DND-41 (cell line): Measurements from ENCODE around the gene SOS2.

ENCODE experiments used
- ATAC-seq: fragments of 200-7000 bp; cut with Tn5 transposase; 3 replicates; pipeline ENCODE4 v1.9.1; 2021; ENCODE audit warnings: low read depth; ENCODE audit not compliant: insufficient read depth
- DNase-seq: peaks from one replicate; pipeline ENCODE4 v3.0.0-alpha.2; 2020
- H2AFZ ChIP-seq: 2 replicates; pipeline ENCODE4 v1.6.0; 2012; ENCODE audit warnings: low read depth, low read length
- H3K27ac ChIP-seq: 2 replicates; pipeline ENCODE4 v1.5.1; 2012; ENCODE audit warnings: low read length, inconsistent platforms
- H3K27me3 ChIP-seq: fragments of 200-600 bp; sonication (generic); 2 replicates; pipeline ENCODE4 v1.6.0; 2012; ENCODE audit warnings: low read length, mild to moderate bottlenecking, inconsistent platforms; ENCODE audit not compliant: insufficient read depth, poor library complexity
- H3K36me3 ChIP-seq: 2 replicates; pipeline ENCODE4 v1.5.1; 2012; ENCODE audit warnings: low read length, inconsistent platforms; ENCODE audit not compliant: insufficient read depth
- H3K4me1 ChIP-seq: 2 replicates; pipeline ENCODE4 v1.5.1; 2012; ENCODE audit warnings: mild to moderate bottlenecking, low read length; ENCODE audit not compliant: insufficient read depth
- H3K4me2 ChIP-seq: 2 replicates; pipeline ENCODE4 v1.6.0; 2012; ENCODE audit warnings: mild to moderate bottlenecking, moderate library complexity, low read length, inconsistent platforms; ENCODE audit not compliant: insufficient read depth
- H3K4me3 ChIP-seq, 2 experiments: fragments of 200-600 bp in 1 of 2; shearing (Covaris generic) in 1 of 2; 2 replicates each; pipeline ENCODE4 v1.5.1; 2012 to 2016; ENCODE audit warnings: inconsistent platforms in 2 of 2, low read length in 2 of 2, mild to moderate bottlenecking in 2 of 2, low read depth in 1 of 2, moderate library complexity in 1 of 2
- H3K79me2 ChIP-seq: 2 replicates; pipeline ENCODE4 v1.6.0; 2012; ENCODE audit warnings: low read length, inconsistent platforms; ENCODE audit not compliant: insufficient read depth
- H3K9ac ChIP-seq: 2 replicates; pipeline ENCODE4 v1.6.0; 2012; ENCODE audit warnings: low read depth, mild to moderate bottlenecking, inconsistent platforms, low read length, moderate library complexity
- H3K9me3 ChIP-seq: 2 replicates; pipeline ENCODE4 v1.5.1; 2012; ENCODE audit warnings: low read length, moderate library complexity, mild to moderate bottlenecking, inconsistent platforms; ENCODE audit not compliant: insufficient read depth, severe bottlenecking
- H4K20me1 ChIP-seq: 2 replicates; pipeline ENCODE4 v1.6.0; 2012; ENCODE audit warnings: low read length; ENCODE audit not compliant: insufficient read depth
- EZH2 ChIP-seq: IDR thresholded peaks from 3 replicates; pipeline ENCODE4 v1.6.1; 2012; ENCODE audit warnings: borderline replicate concordance, low read depth, mild to moderate bottlenecking, moderate library complexity, low read length, inconsistent platforms; ENCODE audit not compliant: severe bottlenecking
- TF ChIP-seq, protein P1 (sequence below): IDR thresholded peaks from 2 replicates; pipeline ENCODE4 v1.5.1; 2012; ENCODE audit warnings: borderline replicate concordance, low read length, moderate library complexity, mild to moderate bottlenecking; ENCODE audit not compliant: poor library complexity, severe bottlenecking; ENCODE audit errors: extremely low read depth

The SOS2 gene

DNA sequence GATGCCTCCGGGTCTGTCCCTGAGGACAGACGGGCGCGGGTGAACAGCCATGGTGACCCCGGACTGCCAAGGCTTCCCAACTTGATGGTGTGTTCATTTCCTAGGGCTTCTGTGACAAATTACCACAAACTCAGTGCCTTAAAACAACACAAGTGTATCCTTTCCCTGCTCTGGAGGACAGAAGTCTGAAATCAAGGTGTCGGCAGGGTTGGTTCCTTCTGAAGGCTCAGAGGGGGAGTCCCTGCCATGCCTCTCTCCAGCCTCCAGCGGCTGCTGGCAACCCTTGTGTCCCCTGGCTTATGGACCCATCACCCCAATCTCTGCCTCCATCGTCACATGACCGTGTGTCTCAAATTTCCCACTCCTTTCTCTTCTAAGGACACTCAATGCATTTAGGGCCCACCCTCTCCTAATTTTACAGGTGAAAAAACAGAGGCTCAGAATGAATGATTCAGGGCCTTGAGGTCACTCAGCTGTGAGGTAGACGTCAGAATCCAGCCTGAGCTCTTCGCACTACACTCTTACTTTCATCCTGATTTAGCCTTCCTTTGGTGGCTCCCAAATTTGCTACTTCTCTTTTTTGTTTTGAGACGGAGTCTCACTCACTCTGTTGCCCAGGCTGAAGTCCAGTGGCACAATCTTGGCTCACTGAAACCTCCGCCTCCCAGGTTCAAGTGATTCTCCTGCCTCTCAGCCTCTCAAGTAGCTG is 160.4 kb downstream of the SOS2 start:
- H3K4me1 ChIP-seq = no peaks in the 10 kb centered on the region
- no peaks in the 10 kb centered on the region for H3K9me3 ChIP-seq
- no peak overlapping the region for H3K27ac ChIP-seq
- H3K36me3 ChIP-seq = no peaks in the 10 kb centered on the region
- no peak for ATAC-seq
- TF ChIP-seq, protein P1, sequence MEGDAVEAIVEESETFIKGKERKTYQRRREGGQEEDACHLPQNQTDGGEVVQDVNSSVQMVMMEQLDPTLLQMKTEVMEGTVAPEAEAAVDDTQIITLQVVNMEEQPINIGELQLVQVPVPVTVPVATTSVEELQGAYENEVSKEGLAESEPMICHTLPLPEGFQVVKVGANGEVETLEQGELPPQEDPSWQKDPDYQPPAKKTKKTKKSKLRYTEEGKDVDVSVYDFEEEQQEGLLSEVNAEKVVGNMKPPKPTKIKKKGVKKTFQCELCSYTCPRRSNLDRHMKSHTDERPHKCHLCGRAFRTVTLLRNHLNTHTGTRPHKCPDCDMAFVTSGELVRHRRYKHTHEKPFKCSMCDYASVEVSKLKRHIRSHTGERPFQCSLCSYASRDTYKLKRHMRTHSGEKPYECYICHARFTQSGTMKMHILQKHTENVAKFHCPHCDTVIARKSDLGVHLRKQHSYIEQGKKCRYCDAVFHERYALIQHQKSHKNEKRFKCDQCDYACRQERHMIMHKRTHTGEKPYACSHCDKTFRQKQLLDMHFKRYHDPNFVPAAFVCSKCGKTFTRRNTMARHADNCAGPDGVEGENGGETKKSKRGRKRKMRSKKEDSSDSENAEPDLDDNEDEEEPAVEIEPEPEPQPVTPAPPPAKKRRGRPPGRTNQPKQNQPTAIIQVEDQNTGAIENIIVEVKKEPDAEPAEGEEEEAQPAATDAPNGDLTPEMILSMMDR = no peak
- TF ChIP-seq EZH2 = no peak
- no peak overlapping the region for H3K4me3 ChIP-seq
- H3K4me2 ChIP-seq = no peak overlapping the region
- H3K79me2 ChIP-seq = no peaks in the 10 kb centered on the region
- no peak overlapping the region for H3K9ac ChIP-seq
- no peaks in the 10 kb centered on the region for H4K20me1 ChIP-seq
- no peaks in the 10 kb centered on the region for H3K27me3 ChIP-seq
- no peak for DNase-seq
- H2AFZ ChIP-seq = no peak overlapping the region

GRCh38 chr14:50070230-50070629 is 161.1 kb downstream of the SOS2 start:
- DNase-seq (no peak), ATAC-seq (no peak)
- TF ChIP-seq, protein P1 = no peak
- TF ChIP-seq EZH2 = no peak
- Histone ChIP-seq H3K4me1 (peaks cover 6% of the 10 kb centered on the region), H3K4me2 (no peak overlapping the region), H3K79me2 (no peaks in the 10 kb centered on the region), H3K36me3 (no peaks in the 10 kb centered on the region), H4K20me1 (no peaks in the 10 kb centered on the region), H3K27ac (no peak overlapping the region), H2AFZ (no peak overlapping the region), H3K9ac (no peak overlapping the region), H3K9me3 (no peaks in the 10 kb centered on the region), H3K4me3 (no peak overlapping the region), H3K27me3 (no peaks in the 10 kb centered on the region)

DNA sequence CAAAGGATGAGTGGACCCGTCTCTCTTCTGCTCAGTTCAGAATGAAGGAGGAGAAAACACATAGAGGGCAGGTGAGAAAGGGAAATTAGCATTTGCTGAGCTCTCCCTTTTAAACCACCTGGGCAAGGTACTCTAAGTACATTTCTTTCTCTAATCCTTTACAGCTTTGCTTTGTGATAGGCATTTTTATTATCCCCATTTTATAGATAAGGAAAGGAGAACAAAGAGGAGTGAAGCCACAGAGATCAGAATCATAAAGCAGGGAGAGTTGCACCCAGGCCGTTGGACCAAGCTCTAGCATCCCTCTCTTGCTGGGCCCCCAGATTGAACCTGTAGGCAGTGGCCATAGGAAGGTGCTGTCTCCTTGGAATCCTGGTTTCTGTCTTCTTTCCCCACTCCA is 162.1 kb downstream of the SOS2 start:
- Histone ChIP-seq H3K4me3 (no peak overlapping the region), H3K36me3 (no peaks in the 10 kb centered on the region), H3K9me3 (no peaks in the 10 kb centered on the region), H3K27ac (no peak overlapping the region), H4K20me1 (no peaks in the 10 kb centered on the region), H3K4me1 (peaks cover 6% of the 10 kb centered on the region), H3K79me2 (no peaks in the 10 kb centered on the region), H3K4me2 (no peak overlapping the region), H3K9ac (no peak overlapping the region), H3K27me3 (no peaks in the 10 kb centered on the region), H2AFZ (no peak overlapping the region)
- no peak for DNase-seq
- ATAC-seq = no peak
- TF ChIP-seq, protein P1 = no peak
- TF ChIP-seq EZH2 = no peak
